ENCODE results near the gene RLIM. TPM values are rescaled to one million over a fixed set of nuclear protein-coding genes. Genes with fewer than 3 reads are reported as not detected.
A peak's percentile ranks its signal among the peaks of the same experiment; 100 is the strongest.

The RLIM gene
- polyA plus RNA-seq, 3 donors, result 7.6 to 10.3 (median 8.4) TPM

- H3K27ac ChIP-seq (ENCODE audit: low read depth in 1 of 2, low read length in 2 of 2), result no peak overlapping the region
- H4K20me1 ChIP-seq (ENCODE audit: insufficient read depth, low read length), result no peaks in the 10 kb centered on the region
- H3K4me3 ChIP-seq (replicated peaks in 1 of 3; ENCODE audit: low read depth in 2 of 3, low read length in 3 of 3), result no peak overlapping the region
- no peak for DNase-seq
- H3K9me3 ChIP-seq (replicated peaks in 1 of 2; ENCODE audit: control insufficient read depth in 1 of 2, insufficient read depth in 1 of 2, low read length in 2 of 2), result peaks cover 4 to 13% of the 10 kb centered on the region in 2 donors
- H3K9ac ChIP-seq (ENCODE audit: insufficient read depth, low read length, poor library complexity, severe bottlenecking), result no peak overlapping the region
- Mint-ChIP-seq H3K27me3 (ENCODE audit: low read depth in 3 of 3) (peaks cover 0 to 3% (median 1%) of the 10 kb centered on the region in 3 donors), H3K4me1 (no peaks in the 10 kb centered on the region), H3K9me3 (peaks cover 0 to 18% (median 5%) of the 10 kb centered on the region in 7 donors), H3K36me3 (no peaks in the 10 kb centered on the region), H3K4me3 (no peak overlapping the region), H3K27ac (no peak overlapping the region)
- no peak overlapping the region for H3K4me2 ChIP-seq (replicated peaks; ENCODE audit: extremely low read depth, low read length, poor library complexity, severe bottlenecking)
- TF ChIP-seq CTCF (IDR thresholded peaks at IDR 0.05), result no peak
- WGBS (ENCODE audit: insufficient coverage), result 100% methylated on average over 1 of the region's 9 CpGs
- H2AFZ ChIP-seq (ENCODE audit: insufficient read depth, low read depth, low read length, poor library complexity, severe bottlenecking), result no peak overlapping the region
- H3K36me3 ChIP-seq (replicated peaks in 1 of 2; ENCODE audit: control insufficient read depth in 1 of 2, insufficient read depth in 2 of 2, low read length in 2 of 2), result no peaks in the 10 kb centered on the region
- intact Hi-C loops (cut with micrococcal nuclease), result no loop called here
- no peaks in the 10 kb centered on the region for H3K79me2 ChIP-seq (ENCODE audit: insufficient read depth, low read length)
- H3K27me3 ChIP-seq (ENCODE audit: control insufficient read depth in 2 of 2, insufficient read depth in 2 of 2, low read length in 2 of 2), result no peaks in the 10 kb centered on the region
- H3K4me1 ChIP-seq (ENCODE audit: control insufficient read depth in 1 of 2, insufficient read depth in 2 of 2, low read length in 2 of 2), result no peaks in the 10 kb centered on the region
These were observed 22.4 kb upstream of the RLIM start for GRCh38 chrX:74636749-74637314.

- Histone ChIP-seq H3K27me3 (ENCODE audit: control insufficient read depth in 2 of 2, insufficient read depth in 2 of 2, low read length in 2 of 2) (no peaks in the 10 kb centered on the region), H4K20me1 (ENCODE audit: insufficient read depth, low read length) (no peaks in the 10 kb centered on the region), H3K27ac (ENCODE audit: low read depth in 1 of 2, low read length in 2 of 2) (peak overlapping the region; percentile 96 to 99), H2AFZ (ENCODE audit: insufficient read depth, low read depth, low read length, poor library complexity, severe bottlenecking) (no peak overlapping the region), H3K4me2 (replicated peaks; ENCODE audit: extremely low read depth, low read length, poor library complexity, severe bottlenecking) (peak overlapping the region; percentile 73), H3K4me1 (ENCODE audit: control insufficient read depth in 1 of 2, insufficient read depth in 2 of 2, low read length in 2 of 2) (peaks cover 6 to 18% of the 10 kb centered on the region in 2 donors), H3K36me3 (replicated peaks in 1 of 2; ENCODE audit: control insufficient read depth in 1 of 2, insufficient read depth in 2 of 2, low read length in 2 of 2) (peaks cover 5 to 11% of the 10 kb centered on the region in 2 donors), H3K9me3 (replicated peaks in 1 of 2; ENCODE audit: control insufficient read depth in 1 of 2, insufficient read depth in 1 of 2, low read length in 2 of 2) (no peaks in the 10 kb centered on the region), H3K9ac (ENCODE audit: insufficient read depth, low read length, poor library complexity, severe bottlenecking) (peak overlapping the region; percentile 95), H3K79me2 (ENCODE audit: insufficient read depth, low read length) (peaks cover 58% of the 10 kb centered on the region), H3K4me3 (replicated peaks in 1 of 3; ENCODE audit: low read depth in 2 of 3, low read length in 3 of 3) (peak overlapping the region; percentile 78 to 95 (median 92))
- no CpG with 5 or more reads among the region's 15 CpGs for WGBS (ENCODE audit: insufficient coverage)
- Mint-ChIP-seq H3K4me1 (peaks cover 9% of the 10 kb centered on the region), H3K36me3 (peaks cover 3 to 14% of the 10 kb centered on the region in 2 donors), H3K27me3 (ENCODE audit: low read depth in 3 of 3) (peaks cover 0 to 5% (median 0%) of the 10 kb centered on the region in 3 donors), H3K27ac (peak overlapping the region; percentile 98 to 100 (median 99)), H3K4me3 (peak overlapping the region; percentile 90 to 95), H3K9me3 (peaks cover 0 to 12% (median 5%) of the 10 kb centered on the region in 7 donors)
- TF ChIP-seq CTCF (IDR thresholded peaks at IDR 0.05), result no peak
- intact Hi-C loops (cut with micrococcal nuclease), result loop anchor here in 1 of 2 donors (10.0 kb wide), 1 partner anchor 669 kb away; no protein-coding TSS in a partner anchor
- DNase-seq, result peak in 2 of 3 donors; percentile 31 to 51
These were observed 893 bp downstream of the RLIM start for GRCh38 chrX:74613370-74614092.

Data from CD14-positive monocyte (primary cell).